Activated CD8-positive, alpha-beta memory T cell treated with anti-CD3 and anti-CD28 coated beads for 36 hours (primary cell): ENCODE measurements around the gene RERE. TPM values are rescaled to one million over a fixed set of nuclear protein-coding genes. Genes with fewer than 3 reads are reported as not detected.
"Not testable (repeated sequence)": the region's sequence is repeated elsewhere in the genome, so short reads cannot be mapped to it uniquely, and the experiment has no call there.

Experiments used
- CTCF ChIA-PET: fragments of 350-600 bp; sonication (Branson Sonifier 250); formaldehyde crosslinking; loops from one replicate; lab custom pipeline; 2021; ENCODE audit warnings: antibody characterized with exemption; lab: Charles Lee
- POLR2A ChIA-PET: fragments of 350-600 bp; sonication (Branson Sonifier 250); formaldehyde crosslinking; loops from one replicate; lab custom pipeline; 2021; ENCODE audit warnings: antibody characterized with exemption; lab: Charles Lee
- total RNA-seq, 2 experiments: library from RNA; stranded (reverse); gene quantifications; one replicate each; pipeline ENCODE4 v1.2.3, GENCODE V29; 2021

The RERE gene
- total RNA-seq, 2 experiments from 2014 or later = 32.9 to 33.6 TPM

- CTCF ChIA-PET = interaction anchor here (0.6 kb wide), 2 partner anchors 78 to 1988 kb away, joined by 3 read pairs; no protein-coding TSS in a partner anchor
- POLR2A ChIA-PET = interaction anchor here (0.6 kb wide), 2 partner anchors 10 to 297 kb away, joined by 3 to 12 read pairs; partner anchors contain the start of gene RERE
These were observed 296.9 kb downstream of the RERE start for GRCh38 chr1:8520483-8520966.

GRCh38 chr1:8519167-8519566 is 298.3 kb downstream of the RERE start:
- CTCF ChIA-PET = interaction anchor here (0.6 kb wide), 1 partner anchor 647 kb away, joined by 4 read pairs; no protein-coding TSS in a partner anchor
- POLR2A ChIA-PET = no interaction called here

GRCh38 chr1:8518490-8518801 is 299.0 kb downstream of the RERE start:
- POLR2A ChIA-PET = no interaction called here
- CTCF ChIA-PET = no interaction called here

- POLR2A ChIA-PET = no interaction called here
- CTCF ChIA-PET = no interaction called here
These were observed 299.6 kb downstream of the RERE start for GRCh38 chr1:8517661-8518489.

- ChIA-PET CTCF (no interaction called here), POLR2A (no interaction called here)
These were observed 300.5 kb downstream of the RERE start for GRCh38 chr1:8516793-8517556.

- CTCF ChIA-PET = no interaction called here
- POLR2A ChIA-PET = no interaction called here
These were observed 301.1 kb downstream of the RERE start for GRCh38 chr1:8516278-8516777.

GRCh38 chr1:8512504-8512903 is 304.9 kb downstream of the RERE start:
- POLR2A ChIA-PET = no interaction called here
- CTCF ChIA-PET = no interaction called here

- ChIA-PET POLR2A (interaction anchor here (0.6 kb wide), 1 partner anchor 11 kb away, joined by 3 read pairs; no protein-coding TSS in a partner anchor), CTCF (interaction anchor here (0.7 kb wide), 1 partner anchor 339 kb away, joined by 3 read pairs; no protein-coding TSS in a partner anchor)
These were observed 307.2 kb downstream of the RERE start for GRCh38 chr1:8510041-8510823.

- ChIA-PET CTCF (no interaction called here), POLR2A (no interaction called here)
These were observed 307.9 kb downstream of the RERE start for GRCh38 chr1:8509579-8509978.

GRCh38 chr1:8506995-8507615 is 310.3 kb downstream of the RERE start:
- CTCF ChIA-PET = no interaction called here
- POLR2A ChIA-PET = no interaction called here

- POLR2A ChIA-PET = no interaction called here
- CTCF ChIA-PET = no interaction called here
These were observed 311.0 kb downstream of the RERE start for GRCh38 chr1:8506456-8506855.

GRCh38 chr1:8503842-8504241 is 313.6 kb downstream of the RERE start:
- CTCF ChIA-PET = interaction anchor here (0.7 kb wide), 1 partner anchor 332 kb away, joined by 3 read pairs; no protein-coding TSS in a partner anchor

GRCh38 chr1:8502949-8503348 is 314.5 kb downstream of the RERE start:
- CTCF ChIA-PET = interaction anchor here (0.7 kb wide), 1 partner anchor 331 kb away, joined by 3 read pairs; no protein-coding TSS in a partner anchor

More at GRCh38 chr1:8503842-8504241, 313.6 kb downstream of the RERE start:
- POLR2A ChIA-PET = no interaction called here

GRCh38 chr1:8497210-8497819 is 320.1 kb downstream of the RERE start:
- ChIA-PET CTCF (no interaction called here), POLR2A (no interaction called here)

More at GRCh38 chr1:8502949-8503348, 314.5 kb downstream of the RERE start:
- POLR2A ChIA-PET = not testable (repeated sequence)

GRCh38 chr1:8496473-8496872 is 321.0 kb downstream of the RERE start:
- ChIA-PET POLR2A (interaction anchor here (1.6 kb wide), 1 partner anchor 29 kb away, joined by 19 read pairs; no protein-coding TSS in a partner anchor), CTCF (interaction anchor here (0.7 to 1.0 kb wide), 3 partner anchors 20 to 436 kb away, joined by 3 to 6 read pairs (median 4); no protein-coding TSS in a partner anchor)

GRCh38 chr1:8495928-8496401 is 321.5 kb downstream of the RERE start:
- POLR2A ChIA-PET = interaction anchor here (0.6 to 1.6 kb wide), 4 partner anchors 29 to 102 kb away, joined by 3 to 19 read pairs (median 5); no protein-coding TSS in a partner anchor
- CTCF ChIA-PET = interaction anchor here (0.7 to 1.0 kb wide), 4 partner anchors 13 to 435 kb away, joined by 3 to 6 read pairs (median 4); no protein-coding TSS in a partner anchor

- ChIA-PET CTCF (interaction anchor here (0.6 to 1.3 kb wide), 2 partner anchors 85 to 98 kb away, joined by 3 to 5 read pairs; no protein-coding TSS in a partner anchor), POLR2A (no interaction called here)
These were observed 322.8 kb downstream of the RERE start for GRCh38 chr1:8494681-8495080.
